HepG2 (cell line): Measurements from ENCODE around the gene ADAMTSL4. TPM values are rescaled to one million over a fixed set of nuclear protein-coding genes. Genes with fewer than 3 reads are reported as not detected.

Experiments used
- EEA1 ChIP-seq: sonication (generic); formaldehyde crosslinking; IDR thresholded peaks from 2 replicates; pipeline ENCODE4 v1.5.1; 2020; ENCODE audit warnings: mild to moderate bottlenecking, missing genetic modification reagents, borderline replicate concordance
- HMG20A ChIP-seq: IDR thresholded peaks from 2 replicates; pipeline ENCODE4 v1.6.1; 2016; ENCODE audit warnings: borderline replicate concordance
- HNF4A ChIP-seq: sonication (generic); formaldehyde crosslinking; IDR thresholded peaks from 2 replicates; pipeline ENCODE4 v1.4.0; 2020; ENCODE audit warnings: missing genetic modification reagents
- HOXD1 ChIP-seq: sonication (generic); formaldehyde crosslinking; IDR thresholded peaks from 2 replicates; pipeline ENCODE4 v1.5.0; 2020; ENCODE audit warnings: missing genetic modification reagents
- ZBTB8A ChIP-seq: sonication (generic); formaldehyde crosslinking; IDR thresholded peaks from 2 replicates; pipeline ENCODE4 v1.4.0; 2020; ENCODE audit warnings: mild to moderate bottlenecking, low read depth, missing genetic modification reagents, borderline replicate concordance
- ZFAT ChIP-seq: sonication (generic); formaldehyde crosslinking; conservative IDR thresholded peaks from 2 replicates; pipeline ENCODE4 v1.8.1; 2023; ENCODE audit warnings: missing genetic modification reagents, inconsistent platforms
- ZNF225 ChIP-seq: sonication (generic); formaldehyde crosslinking; IDR thresholded peaks from 2 replicates; pipeline ENCODE4 v1.4.0; 2020; ENCODE audit warnings: mild to moderate bottlenecking, missing genetic modification reagents
- ZNF496 ChIP-seq: sonication (generic); formaldehyde crosslinking; IDR thresholded peaks from 2 replicates; pipeline ENCODE4 v1.8.1; 2023; ENCODE audit warnings: mild to moderate bottlenecking, moderate library complexity, missing genetic modification reagents; ENCODE audit not compliant: insufficient replicate concordance
- ZNF556 ChIP-seq: sonication (generic); formaldehyde crosslinking; IDR thresholded peaks from 2 replicates; pipeline ENCODE4 v1.4.0; 2020; ENCODE audit warnings: mild to moderate bottlenecking, missing genetic modification reagents, borderline replicate concordance
- polyA plus RNA-seq, 8 experiments: library from polyadenylated mRNA; depleted of rRNA in 3 of 8; stranded (reverse) in 7 of 8; unstranded in 1 of 8; fragments of >200 nt; fragmentation: Illumina TruSeq in 4 of 8; extraction: Trizol in 4 of 8; gene quantifications; 2 replicates each; pipeline versions ENCODE4 v1.2.1 to v1.2.3, GENCODE V29; 2011 to 2016; ENCODE audit warnings: low read depth in 4 of 8, missing spikeins in 1 of 8, mixed read lengths in 1 of 8; ENCODE audit not compliant: insufficient read depth in 1 of 8
- total RNA-seq, 5 experiments: library from RNA; depleted of rRNA; stranded (reverse); fragments of >200 nt; fragmentation: Illumina TruSeq; extraction: Trizol; gene quantifications; 2 replicates each; pipeline ENCODE4 v1.2.3, GENCODE V29; 2016; ENCODE audit warnings: low read depth in 1 of 5
- TF ChIP-seq, protein P1 (sequence below): sonication (generic); formaldehyde crosslinking; IDR thresholded peaks from 2 replicates; pipeline ENCODE4 v1.4.0; 2020; ENCODE audit warnings: mild to moderate bottlenecking, low read depth, missing genetic modification reagents
- TF ChIP-seq, protein P2 (sequence below): IDR thresholded peaks from 2 replicates; pipeline ENCODE4 v1.6.1; 2016; ENCODE audit warnings: control low read depth
- TF ChIP-seq, protein P3 (sequence below): sonication (generic); formaldehyde crosslinking; conservative IDR thresholded peaks from 2 replicates; pipeline ENCODE4 v1.8.0; 2022; ENCODE audit warnings: missing genetic modification reagents
- TF ChIP-seq, protein P4 (sequence below): sonication (generic); formaldehyde crosslinking; IDR thresholded peaks from 2 replicates; pipeline ENCODE4 v1.9.0; 2022; ENCODE audit warnings: low read depth, missing genetic modification reagents
- TF ChIP-seq, protein P5 (sequence below): sonication (generic); formaldehyde crosslinking; IDR thresholded peaks from 2 replicates; pipeline ENCODE4 v1.4.0; 2020; ENCODE audit warnings: mild to moderate bottlenecking, missing genetic modification reagents, borderline replicate concordance
- TF ChIP-seq, protein P6 (sequence below): sonication (generic); formaldehyde crosslinking; IDR thresholded peaks from 2 replicates; pipeline ENCODE4 v1.5.0; 2020; ENCODE audit warnings: missing genetic modification reagents, mild to moderate bottlenecking, borderline replicate concordance

Gene ADAMTSL4
- total and polyA plus RNA-seq, 2 of the 13 experiments (the other 11 are each of a cell fraction or from before 2014, with no cell fraction given) = 3.9 to 16.4 TPM

DNA sequence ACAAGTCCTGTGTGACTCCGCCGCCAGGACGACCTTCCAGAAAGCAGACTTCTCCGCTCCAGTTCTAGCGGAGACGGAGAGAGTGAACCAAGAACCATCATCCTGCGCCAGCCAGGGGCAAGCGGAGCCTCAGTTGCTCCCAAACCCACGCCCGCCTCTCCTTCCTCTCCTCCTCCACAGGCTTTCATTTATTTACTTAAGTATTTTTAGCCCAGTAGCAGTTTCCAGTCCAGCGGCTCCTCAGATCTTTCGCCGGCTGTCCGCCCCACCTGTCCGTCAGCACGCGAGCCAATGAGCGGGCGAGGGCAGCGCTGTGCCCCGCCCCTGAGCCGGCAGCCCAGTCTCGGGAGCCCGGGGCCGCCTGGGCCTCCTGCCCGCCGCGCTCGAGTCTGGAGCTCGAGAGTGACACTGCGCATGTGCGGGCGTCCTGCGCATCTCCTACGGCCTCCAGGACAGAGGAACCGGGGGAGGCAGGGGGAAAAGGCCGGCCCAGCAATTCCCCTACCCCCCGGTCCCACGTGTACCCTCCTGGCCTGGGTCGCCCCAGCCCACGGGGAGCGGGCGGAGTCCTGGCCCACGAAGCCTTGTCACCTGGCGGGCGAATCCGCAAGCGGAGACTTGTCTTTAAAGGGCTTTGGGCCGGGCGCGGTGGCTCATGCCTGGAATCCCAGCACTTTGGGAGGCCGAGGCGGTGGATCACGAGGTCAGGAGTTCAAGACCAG, 33.7 kb upstream of the ADAMTSL4 start, which contains the start of gene FALEC (continued):
- TF ChIP-seq, protein P1, sequence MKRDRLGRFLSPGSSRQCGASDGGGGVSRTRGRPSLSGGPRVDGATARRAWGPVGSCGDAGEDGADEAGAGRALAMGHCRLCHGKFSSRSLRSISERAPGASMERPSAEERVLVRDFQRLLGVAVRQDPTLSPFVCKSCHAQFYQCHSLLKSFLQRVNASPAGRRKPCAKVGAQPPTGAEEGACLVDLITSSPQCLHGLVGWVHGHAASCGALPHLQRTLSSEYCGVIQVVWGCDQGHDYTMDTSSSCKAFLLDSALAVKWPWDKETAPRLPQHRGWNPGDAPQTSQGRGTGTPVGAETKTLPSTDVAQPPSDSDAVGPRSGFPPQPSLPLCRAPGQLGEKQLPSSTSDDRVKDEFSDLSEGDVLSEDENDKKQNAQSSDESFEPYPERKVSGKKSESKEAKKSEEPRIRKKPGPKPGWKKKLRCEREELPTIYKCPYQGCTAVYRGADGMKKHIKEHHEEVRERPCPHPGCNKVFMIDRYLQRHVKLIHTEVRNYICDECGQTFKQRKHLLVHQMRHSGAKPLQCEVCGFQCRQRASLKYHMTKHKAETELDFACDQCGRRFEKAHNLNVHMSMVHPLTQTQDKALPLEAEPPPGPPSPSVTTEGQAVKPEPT (CRISPR knock-in tag) = 0 out of 2 replicates have a peak, but pooled peaks have one; percentile 49
- TF ChIP-seq EEA1 (CRISPR knock-in tag) (no peak), HMG20A (CRISPR knock-in tag) (no peak), ZNF225 (CRISPR knock-in tag) (no peak), ZNF556 (peak; percentile 72; the same call in 1 of the 2 replicates), HOXD1 (CRISPR knock-in tag) (no peak), ZFAT (CRISPR knock-in tag) (no peak), ZNF496 (CRISPR knock-in tag) (no peak), HNF4A (CRISPR knock-in tag) (no peak), ZBTB8A (CRISPR knock-in tag) (no peak; the same call in 1 of the 2 replicates)
- TF ChIP-seq, protein P2, sequence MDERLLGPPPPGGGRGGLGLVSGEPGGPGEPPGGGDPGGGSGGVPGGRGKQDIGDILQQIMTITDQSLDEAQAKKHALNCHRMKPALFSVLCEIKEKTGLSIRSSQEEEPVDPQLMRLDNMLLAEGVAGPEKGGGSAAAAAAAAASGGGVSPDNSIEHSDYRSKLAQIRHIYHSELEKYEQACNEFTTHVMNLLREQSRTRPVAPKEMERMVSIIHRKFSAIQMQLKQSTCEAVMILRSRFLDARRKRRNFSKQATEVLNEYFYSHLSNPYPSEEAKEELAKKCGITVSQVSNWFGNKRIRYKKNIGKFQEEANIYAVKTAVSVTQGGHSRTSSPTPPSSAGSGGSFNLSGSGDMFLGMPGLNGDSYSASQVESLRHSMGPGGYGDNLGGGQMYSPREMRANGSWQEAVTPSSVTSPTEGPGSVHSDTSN (CRISPR knock-in tag) = peak; percentile 87
- TF ChIP-seq, protein P3, sequence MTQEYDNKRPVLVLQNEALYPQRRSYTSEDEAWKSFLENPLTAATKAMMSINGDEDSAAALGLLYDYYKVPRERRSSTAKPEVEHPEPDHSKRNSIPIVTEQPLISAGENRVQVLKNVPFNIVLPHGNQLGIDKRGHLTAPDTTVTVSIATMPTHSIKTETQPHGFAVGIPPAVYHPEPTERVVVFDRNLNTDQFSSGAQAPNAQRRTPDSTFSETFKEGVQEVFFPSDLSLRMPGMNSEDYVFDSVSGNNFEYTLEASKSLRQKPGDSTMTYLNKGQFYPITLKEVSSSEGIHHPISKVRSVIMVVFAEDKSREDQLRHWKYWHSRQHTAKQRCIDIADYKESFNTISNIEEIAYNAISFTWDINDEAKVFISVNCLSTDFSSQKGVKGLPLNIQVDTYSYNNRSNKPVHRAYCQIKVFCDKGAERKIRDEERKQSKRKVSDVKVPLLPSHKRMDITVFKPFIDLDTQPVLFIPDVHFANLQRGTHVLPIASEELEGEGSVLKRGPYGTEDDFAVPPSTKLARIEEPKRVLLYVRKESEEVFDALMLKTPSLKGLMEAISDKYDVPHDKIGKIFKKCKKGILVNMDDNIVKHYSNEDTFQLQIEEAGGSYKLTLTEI (CRISPR knock-in tag) = no peak
- TF ChIP-seq, protein P4, sequence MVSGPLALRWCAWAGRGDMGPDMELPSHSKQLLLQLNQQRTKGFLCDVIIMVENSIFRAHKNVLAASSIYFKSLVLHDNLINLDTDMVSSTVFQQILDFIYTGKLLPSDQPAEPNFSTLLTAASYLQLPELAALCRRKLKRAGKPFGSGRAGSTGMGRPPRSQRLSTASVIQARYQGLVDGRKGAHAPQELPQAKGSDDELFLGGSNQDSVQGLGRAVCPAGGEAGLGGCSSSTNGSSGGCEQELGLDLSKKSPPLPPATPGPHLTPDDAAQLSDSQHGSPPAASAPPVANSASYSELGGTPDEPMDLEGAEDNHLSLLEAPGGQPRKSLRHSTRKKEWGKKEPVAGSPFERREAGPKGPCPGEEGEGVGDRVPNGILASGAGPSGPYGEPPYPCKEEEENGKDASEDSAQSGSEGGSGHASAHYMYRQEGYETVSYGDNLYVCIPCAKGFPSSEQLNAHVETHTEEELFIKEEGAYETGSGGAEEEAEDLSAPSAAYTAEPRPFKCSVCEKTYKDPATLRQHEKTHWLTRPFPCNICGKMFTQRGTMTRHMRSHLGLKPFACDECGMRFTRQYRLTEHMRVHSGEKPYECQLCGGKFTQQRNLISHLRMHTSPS = no peak
- TF ChIP-seq, protein P5, sequence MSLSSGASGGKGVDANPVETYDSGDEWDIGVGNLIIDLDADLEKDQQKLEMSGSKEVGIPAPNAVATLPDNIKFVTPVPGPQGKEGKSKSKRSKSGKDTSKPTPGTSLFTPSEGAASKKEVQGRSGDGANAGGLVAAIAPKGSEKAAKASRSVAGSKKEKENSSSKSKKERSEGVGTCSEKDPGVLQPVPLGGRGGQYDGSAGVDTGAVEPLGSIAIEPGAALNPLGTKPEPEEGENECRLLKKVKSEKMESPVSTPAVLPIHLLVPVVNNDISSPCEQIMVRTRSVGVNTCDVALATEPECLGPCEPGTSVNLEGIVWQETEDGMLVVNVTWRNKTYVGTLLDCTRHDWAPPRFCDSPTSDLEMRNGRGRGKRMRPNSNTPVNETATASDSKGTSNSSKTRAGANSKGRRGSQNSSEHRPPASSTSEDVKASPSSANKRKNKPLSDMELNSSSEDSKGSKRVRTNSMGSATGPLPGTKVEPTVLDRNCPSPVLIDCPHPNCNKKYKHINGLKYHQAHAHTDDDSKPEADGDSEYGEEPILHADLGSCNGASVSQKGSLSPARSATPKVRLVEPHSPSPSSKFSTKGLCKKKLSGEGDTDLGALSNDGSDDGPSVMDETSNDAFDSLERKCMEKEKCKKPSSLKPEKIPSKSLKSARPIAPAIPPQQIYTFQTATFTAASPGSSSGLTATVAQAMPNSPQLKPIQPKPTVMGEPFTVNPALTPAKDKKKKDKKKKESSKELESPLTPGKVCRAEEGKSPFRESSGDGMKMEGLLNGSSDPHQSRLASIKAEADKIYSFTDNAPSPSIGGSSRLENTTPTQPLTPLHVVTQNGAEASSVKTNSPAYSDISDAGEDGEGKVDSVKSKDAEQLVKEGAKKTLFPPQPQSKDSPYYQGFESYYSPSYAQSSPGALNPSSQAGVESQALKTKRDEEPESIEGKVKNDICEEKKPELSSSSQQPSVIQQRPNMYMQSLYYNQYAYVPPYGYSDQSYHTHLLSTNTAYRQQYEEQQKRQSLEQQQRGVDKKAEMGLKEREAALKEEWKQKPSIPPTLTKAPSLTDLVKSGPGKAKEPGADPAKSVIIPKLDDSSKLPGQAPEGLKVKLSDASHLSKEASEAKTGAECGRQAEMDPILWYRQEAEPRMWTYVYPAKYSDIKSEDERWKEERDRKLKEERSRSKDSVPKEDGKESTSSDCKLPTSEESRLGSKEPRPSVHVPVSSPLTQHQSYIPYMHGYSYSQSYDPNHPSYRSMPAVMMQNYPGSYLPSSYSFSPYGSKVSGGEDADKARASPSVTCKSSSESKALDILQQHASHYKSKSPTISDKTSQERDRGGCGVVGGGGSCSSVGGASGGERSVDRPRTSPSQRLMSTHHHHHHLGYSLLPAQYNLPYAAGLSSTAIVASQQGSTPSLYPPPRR (CRISPR knock-in tag) = no peak; the same call in 1 of the 2 replicates
- TF ChIP-seq, protein P6, sequence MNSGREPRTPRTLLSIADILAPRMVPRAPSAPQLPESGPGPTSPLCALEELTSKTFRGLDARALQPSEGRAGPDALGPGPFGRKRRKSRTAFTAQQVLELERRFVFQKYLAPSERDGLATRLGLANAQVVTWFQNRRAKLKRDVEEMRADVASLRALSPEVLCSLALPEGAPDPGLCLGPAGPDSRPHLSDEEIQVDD (CRISPR knock-in tag) = no peak
